GM10266 (cell line): Measurements from ENCODE around the gene ALPL.

Source experiments
- DNase-seq: peaks from one replicate; pipeline ENCODE4 v3.0.0; 2012; ENCODE audit errors: extremely low spot score
- CTCF ChIP-seq: IDR thresholded peaks from 2 replicates; pipeline ENCODE4 v1.5.1; 2012; ENCODE audit warnings: mild to moderate bottlenecking, low read depth; ENCODE audit not compliant: control insufficient read depth, insufficient read depth; ENCODE audit errors: missing control alignments

Gene ALPL

GRCh38 chr1:21550866-21551475 lies 41.7 kb downstream of the ALPL start:
- TF ChIP-seq CTCF: no peak
- no peak for DNase-seq

GRCh38 chr1:21552715-21553114 lies 43.5 kb downstream of the ALPL start:
- no peak for TF ChIP-seq CTCF
- no peak for DNase-seq

GRCh38 chr1:21553116-21553926 lies 44.1 kb downstream of the ALPL start:
- no peak for DNase-seq
- TF ChIP-seq CTCF: no peak

GRCh38 chr1:21559788-21560567 lies 50.8 kb downstream of the ALPL start:
- no peak for TF ChIP-seq CTCF
- no peak for DNase-seq

GRCh38 chr1:21560916-21561638 lies 51.9 kb downstream of the ALPL start:
- no peak for TF ChIP-seq CTCF
- no peak for DNase-seq

- DNase-seq: no peak
- no peak for TF ChIP-seq CTCF
Measured at GRCh38 chr1:21562896-21563295, 53.7 kb downstream of the ALPL start.
